GM19351 (cell line): ENCODE measurements around the gene MANF.
A peak's percentile ranks its signal among the peaks of the same experiment; 100 is the strongest.

Experiments used
- ATAC-seq: cut with Tn5 transposase; IDR thresholded peaks from one replicate; pipeline ENCODE4 v1.9.1; 2021; ENCODE audit warnings: mild to moderate bottlenecking, moderate library complexity; ENCODE audit not compliant: unreplicated experiment

MANF gene

DNA sequence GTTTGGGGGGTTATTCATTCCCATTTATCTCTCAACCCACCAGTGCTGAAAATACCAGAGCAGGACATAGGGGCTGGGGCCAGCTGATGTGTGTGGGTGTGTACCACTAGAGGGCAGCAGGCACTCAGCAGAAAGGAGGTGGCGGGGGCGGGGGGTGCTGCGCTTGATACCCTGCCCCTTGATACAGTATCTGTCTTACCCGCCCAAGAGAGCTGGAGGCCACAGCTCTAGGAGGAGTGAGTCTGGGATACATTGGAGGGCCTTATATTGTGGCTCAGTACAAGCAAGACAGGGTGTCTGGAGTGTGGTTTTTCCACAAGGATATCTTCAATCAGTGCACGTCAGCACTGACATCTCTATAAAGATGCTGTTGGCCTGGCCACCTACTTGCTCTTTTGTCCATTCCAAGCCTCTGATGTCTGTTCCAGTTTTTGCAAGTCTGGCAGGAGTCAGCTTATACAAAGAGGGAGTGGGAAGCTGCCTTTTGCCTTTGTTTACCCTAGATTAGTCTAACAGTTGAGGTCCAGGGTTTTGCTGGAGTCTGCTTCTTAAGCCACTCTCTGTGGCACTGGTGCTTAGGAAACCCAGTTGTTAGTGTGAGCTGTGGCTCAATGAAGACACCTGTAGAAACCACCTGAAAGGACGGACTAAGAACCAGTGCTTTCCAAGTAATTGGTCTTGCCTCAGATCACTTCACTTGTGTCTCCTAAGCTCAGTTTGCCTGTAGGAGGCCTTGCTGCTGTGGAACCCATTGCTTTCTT lies 4.5 kb downstream of the MANF start:
- ATAC-seq, result no peak

- no peak for ATAC-seq
These were observed 5.4 kb downstream of the MANF start for GRCh38 chr3:51390246-51391074.

DNA sequence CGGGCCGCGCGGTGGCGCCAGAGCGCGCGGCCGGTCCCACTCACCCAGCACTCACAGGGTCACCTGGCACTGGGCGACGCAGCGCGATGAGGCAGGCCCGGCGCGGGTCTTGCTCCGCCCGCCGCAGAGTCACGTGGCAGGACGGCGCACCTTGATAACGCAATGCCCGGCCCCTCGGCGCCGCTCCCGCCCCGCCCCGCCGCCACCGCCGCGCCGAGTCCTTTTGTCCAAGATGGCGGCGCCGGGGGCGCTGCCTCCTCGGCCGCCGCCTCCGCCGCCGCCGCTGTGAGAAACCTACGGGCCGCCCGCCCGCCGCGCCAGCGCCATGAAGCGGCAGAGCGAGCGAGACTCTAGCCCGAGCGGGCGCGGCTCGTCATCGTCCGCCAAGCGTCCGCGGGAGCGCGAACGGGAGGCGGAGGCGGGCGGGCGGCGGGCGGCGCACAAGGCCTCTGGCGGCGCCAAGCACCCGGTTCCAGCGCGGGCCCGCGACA lies 6.0 kb downstream of the MANF start, which contains the start of gene RBM15B:
RBM15B (plus strand) TSS at position 211 of the 491 bp plus-strand sequence; CDS start at position 326, 115 bp downstream.
- peak; percentile 90 for ATAC-seq

DNA sequence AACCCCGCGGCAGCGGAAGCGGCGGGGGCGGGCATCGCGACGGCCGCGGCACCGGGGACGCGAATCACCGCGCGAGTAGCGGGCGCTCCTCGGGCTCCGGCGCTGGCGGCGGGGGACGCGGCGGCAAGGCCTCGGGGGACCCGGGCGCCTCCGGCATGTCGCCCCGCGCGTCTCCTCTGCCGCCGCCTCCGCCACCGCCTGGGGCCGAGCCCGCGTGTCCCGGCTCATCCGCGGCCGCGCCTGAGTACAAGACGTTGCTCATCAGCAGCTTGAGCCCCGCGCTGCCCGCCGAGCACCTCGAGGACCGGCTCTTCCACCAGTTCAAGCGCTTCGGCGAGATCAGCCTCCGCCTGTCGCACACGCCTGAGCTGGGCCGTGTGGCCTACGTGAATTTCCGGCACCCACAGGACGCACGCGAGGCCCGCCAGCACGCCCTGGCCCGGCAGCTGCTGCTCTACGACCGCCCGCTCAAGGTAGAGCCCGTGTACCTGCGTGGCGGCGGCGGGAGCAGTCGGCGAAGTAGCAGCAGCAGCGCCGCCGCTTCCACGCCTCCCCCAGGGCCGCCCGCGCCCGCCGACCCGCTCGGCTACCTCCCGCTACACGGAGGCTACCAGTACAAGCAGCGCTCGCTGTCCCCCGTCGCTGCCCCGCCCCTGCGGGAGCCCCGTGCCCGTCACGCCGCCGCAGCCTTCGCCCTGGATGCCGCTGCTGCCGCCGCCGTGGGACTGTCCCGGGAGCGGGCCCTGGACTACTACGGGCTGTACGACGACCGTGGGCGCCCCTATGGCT lies 6.7 kb downstream of the MANF start:
- ATAC-seq, result peak; percentile 7

- ATAC-seq, result no peak
These were observed 7.5 kb downstream of the MANF start for GRCh38 chr3:51392355-51393133.

- ATAC-seq, result no peak
These were observed 8.0 kb downstream of the MANF start for GRCh38 chr3:51393134-51393495.

GRCh38 chr3:51393564-51393963 lies 8.5 kb downstream of the MANF start:
- ATAC-seq, result no peak

DNA sequence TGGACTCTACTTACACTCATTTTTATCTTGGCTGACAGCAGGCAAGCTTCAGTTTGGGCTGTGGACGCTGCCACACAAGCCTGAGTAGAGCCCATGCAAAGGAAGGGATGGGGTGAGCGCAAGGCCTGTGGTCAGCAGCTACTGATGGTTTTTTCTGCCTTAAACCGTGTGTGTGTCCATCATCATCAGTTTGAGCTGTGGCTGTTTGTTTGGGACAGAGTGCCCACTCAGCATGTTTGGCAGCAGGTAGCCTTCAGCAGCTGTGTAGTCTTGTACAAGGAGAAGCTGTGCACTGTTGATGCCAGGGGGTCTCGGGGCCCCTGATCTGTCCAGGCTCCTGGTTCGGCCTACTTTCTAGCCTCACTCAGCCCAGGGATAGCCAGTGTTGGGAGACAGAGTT lies 9.4 kb downstream of the MANF start:
- no peak for ATAC-seq

- no peak for ATAC-seq
These were observed 10.6 kb downstream of the MANF start for GRCh38 chr3:51395493-51396213.

DNA sequence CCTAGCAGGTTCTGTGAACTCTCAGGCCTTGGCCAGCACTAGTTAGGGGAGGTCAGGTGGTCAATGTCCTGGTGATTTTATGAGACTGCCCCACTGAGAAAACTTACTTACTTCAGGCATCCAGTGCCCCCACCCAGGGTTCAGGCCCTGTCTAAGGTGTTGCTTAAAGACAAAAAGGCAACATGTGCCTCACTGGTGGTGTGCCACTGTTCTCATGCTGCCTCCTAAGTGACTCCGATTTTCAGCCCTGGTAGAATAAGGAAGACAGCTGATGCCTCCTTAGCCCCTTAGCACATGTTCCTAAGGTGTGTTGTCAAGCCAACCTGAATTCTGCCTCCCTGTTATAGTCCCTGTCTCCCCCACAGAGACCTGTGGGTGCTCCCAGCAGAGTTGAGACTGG lies 11.3 kb downstream of the MANF start:
- ATAC-seq, result no peak

- no peak for ATAC-seq
These were observed 12.3 kb downstream of the MANF start for GRCh38 chr3:51397392-51397791.

GRCh38 chr3:51398595-51399310 lies 13.7 kb downstream of the MANF start:
- no peak for ATAC-seq

DNA sequence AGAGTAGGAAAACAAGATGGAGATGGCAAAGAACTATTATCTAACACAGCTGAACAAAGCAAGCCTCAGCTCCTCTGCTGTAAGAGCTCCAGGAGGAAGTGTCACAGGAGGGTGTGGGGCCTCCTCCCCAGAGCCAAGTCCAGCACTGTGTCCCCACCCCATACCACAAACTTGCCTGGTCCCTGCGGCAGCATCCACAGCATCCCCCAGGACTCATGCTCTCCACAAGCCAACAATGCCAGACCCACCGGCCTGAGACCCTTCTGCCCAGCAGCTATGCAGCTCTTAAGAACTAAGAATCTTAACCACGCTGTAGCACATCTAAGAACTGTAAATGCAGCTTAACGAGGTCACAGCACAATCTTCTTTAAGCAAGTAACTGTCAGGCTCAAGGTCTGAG lies 15.1 kb downstream of the MANF start:
- ATAC-seq, result no peak

DNA sequence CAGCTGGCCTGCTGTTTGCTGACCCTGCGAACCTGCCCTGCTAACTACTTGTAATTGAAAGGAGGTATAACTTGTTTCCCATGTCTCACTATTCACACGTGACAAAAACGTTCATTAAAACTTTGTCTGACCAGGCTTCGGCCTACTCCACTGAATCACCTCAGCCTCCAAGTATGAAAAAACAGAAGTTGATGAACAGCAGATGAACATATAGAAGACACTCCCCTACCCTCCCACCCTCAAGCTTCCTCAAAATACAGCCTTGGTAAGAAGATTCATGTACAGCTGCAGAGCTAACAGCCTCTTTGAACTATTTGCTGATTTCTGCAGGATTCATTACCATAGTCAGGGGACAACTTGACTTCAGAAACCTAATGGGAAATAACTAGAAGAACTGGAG lies 16.6 kb downstream of the MANF start:
- ATAC-seq, result no peak

GRCh38 chr3:51403675-51404074 lies 18.6 kb downstream of the MANF start:
- ATAC-seq, result no peak

DNA sequence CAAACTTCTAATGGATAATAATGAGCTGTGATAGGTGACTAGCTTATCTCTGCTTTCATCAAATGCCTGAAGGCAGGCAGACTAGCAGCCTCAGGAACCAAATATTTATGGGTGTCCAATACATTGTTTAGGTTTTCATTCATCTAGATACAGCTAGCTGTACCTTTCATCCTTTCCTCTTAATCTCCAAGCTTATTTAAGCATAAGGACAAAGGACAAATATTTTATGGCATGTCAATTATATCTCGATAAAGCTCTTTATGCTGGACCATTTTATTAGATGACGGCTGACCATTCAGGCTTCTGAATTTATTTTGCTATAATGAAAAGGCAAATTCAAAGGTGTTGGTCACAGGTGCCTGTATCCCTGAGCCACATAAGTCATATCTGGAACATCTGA lies 22.9 kb downstream of the MANF start:
- no peak for ATAC-seq

DNA sequence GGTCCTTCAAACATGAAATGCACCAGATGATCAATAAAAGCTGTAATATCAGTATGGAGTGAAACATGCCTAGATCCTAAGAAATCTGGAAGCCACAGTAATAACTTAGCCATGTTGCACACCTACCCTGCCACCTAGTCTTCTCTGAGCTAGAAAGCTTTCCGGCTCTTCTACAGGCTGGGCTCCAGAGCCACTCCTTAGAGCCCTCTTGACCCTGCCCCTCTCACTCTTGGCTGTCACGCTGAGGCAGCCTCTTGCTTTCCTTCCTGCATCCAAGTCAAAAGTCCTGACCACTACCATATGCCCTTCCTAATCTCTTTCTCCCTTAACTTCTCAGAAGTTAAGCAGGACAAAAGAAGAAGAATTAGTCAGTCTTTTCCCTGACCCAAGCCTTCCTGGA lies 23.7 kb downstream of the MANF start:
- ATAC-seq, result no peak

- no peak for ATAC-seq
These were observed 37.1 kb downstream of the MANF start for GRCh38 chr3:51422211-51422610.

DNA sequence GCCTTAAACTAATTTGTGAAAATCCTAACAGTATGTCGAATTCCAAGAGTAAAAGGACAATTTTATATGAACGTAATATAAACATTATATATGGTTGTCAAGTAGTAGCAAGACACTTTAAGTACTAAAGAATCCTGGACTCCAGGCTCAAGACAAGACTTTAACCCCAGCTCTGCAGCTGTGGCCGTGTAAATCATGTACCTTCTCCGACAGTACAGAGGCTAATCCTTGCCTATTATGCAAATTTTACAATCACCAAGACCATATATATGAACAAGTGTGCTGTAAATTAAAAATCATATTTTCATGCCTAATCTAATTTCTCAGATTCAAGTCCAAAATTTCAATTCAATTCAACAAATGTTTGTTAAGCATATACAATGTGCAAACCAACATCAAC lies 41.8 kb downstream of the MANF start:
- ATAC-seq, result no peak
